ENCODE data around the gene NR6A1.

The NR6A1 gene

GRCh38 chr9:124485201-124485600 lies 285.9 kb downstream of the NR6A1 start:
- no peak for DNase-seq

GRCh38 chr9:124483481-124483880 lies 287.6 kb downstream of the NR6A1 start:
- no peak for DNase-seq

GRCh38 chr9:124482431-124483031 lies 288.6 kb downstream of the NR6A1 start:
- DNase-seq, result no peak

GRCh38 chr9:124481115-124481514 lies 290.0 kb downstream of the NR6A1 start:
- no peak for DNase-seq

GRCh38 chr9:124480621-124480981 lies 290.5 kb downstream of the NR6A1 start:
- DNase-seq, result no peak

GRCh38 chr9:124479947-124480620 lies 291.0 kb downstream of the NR6A1 start:
- DNase-seq, result no peak

- DNase-seq, result no peak
These were observed 291.7 kb downstream of the NR6A1 start for GRCh38 chr9:124479371-124479770.

GRCh38 chr9:124478354-124478753 lies 292.8 kb downstream of the NR6A1 start:
- DNase-seq, result no peak

- DNase-seq, result no peak
These were observed 293.3 kb downstream of the NR6A1 start for GRCh38 chr9:124477648-124478285.

GRCh38 chr9:124477211-124477647 lies 293.9 kb downstream of the NR6A1 start:
- DNase-seq, result no peak

- no peak for DNase-seq
These were observed 295.0 kb downstream of the NR6A1 start for GRCh38 chr9:124475868-124476690.

- no peak for DNase-seq
These were observed 295.8 kb downstream of the NR6A1 start for GRCh38 chr9:124475158-124475867.

GRCh38 chr9:124474151-124474550 lies 297.0 kb downstream of the NR6A1 start:
- no peak for DNase-seq

- no peak for DNase-seq
These were observed 297.8 kb downstream of the NR6A1 start for GRCh38 chr9:124473310-124473709.

GRCh38 chr9:124472770-124473169 lies 298.3 kb downstream of the NR6A1 start:
- no peak for DNase-seq

GRCh38 chr9:124471761-124472160 lies 299.4 kb downstream of the NR6A1 start:
- no peak for DNase-seq

- no peak for DNase-seq
These were observed 300.4 kb downstream of the NR6A1 start for GRCh38 chr9:124470726-124471125.

- DNase-seq, result no peak
These were observed 300.8 kb downstream of the NR6A1 start for GRCh38 chr9:124470306-124470705.

GRCh38 chr9:124469011-124469832 lies 301.9 kb downstream of the NR6A1 start:
- no peak for DNase-seq

- DNase-seq, result no peak
These were observed 302.9 kb downstream of the NR6A1 start for GRCh38 chr9:124468061-124468740.

All from C1 segment of cervical spinal cord (tissue), 14 donors.